ENCODE measurements around the gene NRXN3. TPM values are rescaled to one million over a fixed set of nuclear protein-coding genes. Genes with fewer than 3 reads are reported as not detected.

The NRXN3 gene
- total RNA-seq, 3 donors from 2014 or later, result 2.1 to 27.3 (median 2.6) TPM

- no peak for ATAC-seq
- H3K4me3 ChIP-seq, result no peak overlapping the region
- H3K4me1 ChIP-seq (ENCODE audit: low read depth), result no peaks in the 10 kb centered on the region
- DNase-seq, result no peak
- no peaks in the 10 kb centered on the region for H3K9me3 ChIP-seq
- intact Hi-C loops (cut with DNase I, micrococcal nuclease), result no loop called here
- H3K36me3 ChIP-seq (ENCODE audit: low read depth), result no peaks in the 10 kb centered on the region
- no peak for TF ChIP-seq CTCF (IDR thresholded peaks at IDR 0.05)
Observed at GRCh38 chr14:78581229-78581628, 411.1 kb downstream of the NRXN3 start.

GRCh38 chr14:78586681-78587080 is 416.5 kb downstream of the NRXN3 start:
- no peak for ATAC-seq
- no peak for TF ChIP-seq CTCF (IDR thresholded peaks at IDR 0.05)
- Histone ChIP-seq H3K9me3 (no peaks in the 10 kb centered on the region), H3K4me1 (ENCODE audit: low read depth) (no peaks in the 10 kb centered on the region), H3K36me3 (ENCODE audit: low read depth) (no peaks in the 10 kb centered on the region), H3K4me3 (no peak overlapping the region)
- no peak for DNase-seq
- intact Hi-C loops (cut with DNase I, micrococcal nuclease), result no loop called here

- TF ChIP-seq CTCF (IDR thresholded peaks at IDR 0.05), result no peak
- intact Hi-C loops (cut with DNase I, micrococcal nuclease), result no loop called here
- no peaks in the 10 kb centered on the region for H3K9me3 ChIP-seq
- no peak overlapping the region for H3K4me3 ChIP-seq
- H3K36me3 ChIP-seq (ENCODE audit: low read depth), result no peaks in the 10 kb centered on the region
- ATAC-seq (no peak), DNase-seq (no peak)
- no peaks in the 10 kb centered on the region for H3K4me1 ChIP-seq (ENCODE audit: low read depth)
Observed at GRCh38 chr14:78588906-78589305, 418.7 kb downstream of the NRXN3 start.

GRCh38 chr14:78592616-78593219 is 422.5 kb downstream of the NRXN3 start:
- no peak for TF ChIP-seq CTCF (IDR thresholded peaks at IDR 0.05)
- DNase-seq (no peak), ATAC-seq (no peak)
- intact Hi-C loops (cut with DNase I, micrococcal nuclease), result no loop called here
- H3K4me3 ChIP-seq, result no peak overlapping the region
- H3K9me3 ChIP-seq, result no peaks in the 10 kb centered on the region
- H3K4me1 ChIP-seq (ENCODE audit: low read depth), result no peaks in the 10 kb centered on the region
- no peaks in the 10 kb centered on the region for H3K36me3 ChIP-seq (ENCODE audit: low read depth)

GRCh38 chr14:78593949-78594348 is 423.8 kb downstream of the NRXN3 start:
- Histone ChIP-seq H3K36me3 (ENCODE audit: low read depth) (no peaks in the 10 kb centered on the region), H3K9me3 (no peaks in the 10 kb centered on the region), H3K4me3 (no peak overlapping the region), H3K4me1 (ENCODE audit: low read depth) (no peaks in the 10 kb centered on the region)
- no peak for DNase-seq
- no peak for TF ChIP-seq CTCF (IDR thresholded peaks at IDR 0.05)
- intact Hi-C loops (cut with DNase I, micrococcal nuclease), result no loop called here
- no peak for ATAC-seq

GRCh38 chr14:78595797-78596196 is 425.6 kb downstream of the NRXN3 start:
- no peaks in the 10 kb centered on the region for H3K9me3 ChIP-seq
- DNase-seq (no peak), ATAC-seq (no peak)
- no peak overlapping the region for H3K4me3 ChIP-seq
- no peaks in the 10 kb centered on the region for H3K4me1 ChIP-seq (ENCODE audit: low read depth)
- H3K36me3 ChIP-seq (ENCODE audit: low read depth), result no peaks in the 10 kb centered on the region
- no peak for TF ChIP-seq CTCF (IDR thresholded peaks at IDR 0.05)
- intact Hi-C loops (cut with DNase I, micrococcal nuclease), result no loop called here
